Testis (tissue), 3 donors: ENCODE data around the gene TUBAL3. TPM values are rescaled to one million over a fixed set of nuclear protein-coding genes. Genes with fewer than 3 reads are reported as not detected.

Source experiments
- DNase-seq: peaks from one replicate; pipeline ENCODE4 v3.0.0-alpha.2; 2019
- H3K27ac ChIP-seq, 2 donors: fragments of 200-600 bp; sonication (generic); one replicate each; pipeline ENCODE4 v1.5.1; 2019
- H3K27me3 ChIP-seq: fragments of 200-600 bp; sonication (generic); one replicate; pipeline ENCODE4 v1.5.1; 2019
- H3K36me3 ChIP-seq: fragments of 200-600 bp; sonication (generic); one replicate; pipeline ENCODE4 v1.5.1; 2017; ENCODE audit warnings: low read depth; ENCODE audit errors: missing control alignments
- H3K4me1 ChIP-seq: fragments of 200-600 bp; sonication (generic); one replicate; pipeline ENCODE4 v1.5.1; 2019
- H3K4me3 ChIP-seq, 2 donors: fragments of 200-600 bp; sonication (generic); one replicate each; pipeline ENCODE4 v1.5.1; 2017 to 2019
- H3K9me3 ChIP-seq: fragments of 200-600 bp; sonication (generic); one replicate; pipeline ENCODE4 v1.5.1; 2017
- CTCF ChIP-seq, 3 experiments: fragments of 450-650 bp in 2 of 3; fragments of 200-600 bp in 1 of 3; sonication (generic) in 1 of 3; IDR thresholded peaks; one replicate each; pipeline ENCODE4 v1.5.1; 2016 to 2019; ENCODE audit warnings: antibody characterized with exemption in 3 of 3, mild to moderate bottlenecking in 2 of 3, moderate library complexity in 1 of 3
- POLR2A ChIP-seq: fragments of 450-650 bp; IDR thresholded peaks from one replicate; pipeline ENCODE4 v1.6.1; 2017; ENCODE audit warnings: antibody characterized with exemption, mild to moderate bottlenecking, moderate library complexity
- WGBS, 2 donors: methylation state at CpG; one replicate each; pipeline ENCODE4 v1.1.5; 2018; 5-methylcytosine and 5-hydroxymethylcytosine counted together
- intact Hi-C: fragments of 100-400 bp; cut with DNase I; formaldehyde crosslinking; loops from one replicate; pipeline ENCODE4 v1.15.1; 2023; ENCODE audit warnings: low total_unique reads
- polyA plus RNA-seq: library from polyadenylated mRNA; stranded (reverse); fragments of 350-450 nt; fragmentation: Illumina TruSeq; extraction: RNeasy Lipid Tissue Mini Kit (QIAGEN cat#74804); gene quantifications from one replicate; pipeline ENCODE4 v1.2.3, GENCODE V29; 2014; ENCODE audit warnings: low read depth, low replicate concordance; ENCODE audit not compliant: insufficient read depth
- total RNA-seq, 2 donors: library from RNA; depleted of rRNA; stranded (reverse); fragments of >200 nt; gene quantifications; one replicate each; pipeline ENCODE4 v1.2.3, GENCODE V29; 2016

Gene TUBAL3
- total and polyA plus RNA-seq, 3 donors from 2014 or later, result 0.93 to 5.3 (median 2.5) TPM

- intact Hi-C loops, result no loop called here
These were observed 4.0 kb downstream of the TUBAL3 start for GRCh38 chr10:5400468-5401240.

GRCh38 chr10:5399332-5399731 lies 5.3 kb downstream of the TUBAL3 start:
- no peak for DNase-seq
- Histone ChIP-seq H3K4me1 (no peaks in the 10 kb centered on the region), H3K9me3 (no peaks in the 10 kb centered on the region), H3K4me3 (no peak overlapping the region), H3K27me3 (no peaks in the 10 kb centered on the region), H3K27ac (no peak overlapping the region), H3K36me3 (no peaks in the 10 kb centered on the region)
- intact Hi-C loops, result no loop called here
- TF ChIP-seq POLR2A, result no peak
- no peak for TF ChIP-seq CTCF (IDR thresholded peaks at IDR 0.05)
- WGBS, 2 donors, result 56 to 66% methylated on average over 6 of the region's 6 CpGs

More at GRCh38 chr10:5400468-5401240, 4.0 kb downstream of the TUBAL3 start:
- Histone ChIP-seq H3K4me1 (no peaks in the 10 kb centered on the region), H3K4me3 (no peak overlapping the region), H3K36me3 (no peaks in the 10 kb centered on the region), H3K9me3 (no peaks in the 10 kb centered on the region), H3K27me3 (no peaks in the 10 kb centered on the region), H3K27ac (no peak overlapping the region)
- TF ChIP-seq CTCF (IDR thresholded peaks at IDR 0.05), result no peak
- TF ChIP-seq POLR2A, result no peak
- 90 to 92% methylated on average over 9 of the region's 9 CpGs for WGBS, 2 donors
- no peak for DNase-seq

- H3K27me3 ChIP-seq, result no peaks in the 10 kb centered on the region
- no peak for DNase-seq
- intact Hi-C loops, result no loop called here
- TF ChIP-seq CTCF (IDR thresholded peaks at IDR 0.05), result no peak
- no peak for TF ChIP-seq POLR2A
- H3K27ac ChIP-seq, result no peak overlapping the region
- no peak overlapping the region for H3K4me3 ChIP-seq
- H3K4me1 ChIP-seq, result no peaks in the 10 kb centered on the region
- no peaks in the 10 kb centered on the region for H3K9me3 ChIP-seq
- 89 to 91% methylated on average over 12 of the region's 12 CpGs for WGBS, 2 donors
- H3K36me3 ChIP-seq, result no peaks in the 10 kb centered on the region
These were observed 7.9 kb downstream of the TUBAL3 start for GRCh38 chr10:5396556-5397300.

GRCh38 chr10:5395168-5395567 lies 9.5 kb downstream of the TUBAL3 start:
- no peak overlapping the region for H3K4me3 ChIP-seq
- WGBS, 2 donors, result 88 to 91% methylated on average over 18 of the region's 18 CpGs
- no peaks in the 10 kb centered on the region for H3K36me3 ChIP-seq
- H3K27ac ChIP-seq, result no peak overlapping the region
- H3K4me1 ChIP-seq, result no peaks in the 10 kb centered on the region
- H3K27me3 ChIP-seq, result no peaks in the 10 kb centered on the region
- intact Hi-C loops, result no loop called here
- TF ChIP-seq CTCF (IDR thresholded peaks at IDR 0.05), result no peak
- no peak for TF ChIP-seq POLR2A
- H3K9me3 ChIP-seq, result no peaks in the 10 kb centered on the region
- DNase-seq, result no peak
